Cardiac muscle cell (in vitro differentiated cells and primary cell): ENCODE measurements around the gene CREB3L2. TPM values are rescaled to one million over a fixed set of nuclear protein-coding genes. Genes with fewer than 3 reads are reported as not detected.

Experiments used
- DNase-seq, 2 donors: peaks; one replicate each; pipeline versions ENCODE4 v3.0.0 to v3.0.0-alpha.2; 2010 to 2017; ENCODE audit warnings: low read depth in 1 of 2, low spot score in 1 of 2
- H3K27ac ChIP-seq: fragments of 200-600 bp; sonication (generic); 2 replicates; pipeline ENCODE4 v1.5.1; 2016
- H3K27me3 ChIP-seq: fragments of 200-600 bp; sonication (generic); 2 replicates; pipeline ENCODE4 v1.6.0; 2016; ENCODE audit warnings: control low read depth
- H3K36me3 ChIP-seq: fragments of 200-600 bp; sonication (generic); 2 replicates; pipeline ENCODE4 v1.5.1; 2016; ENCODE audit warnings: control low read depth
- H3K4me1 ChIP-seq: fragments of 200-600 bp; sonication (generic); 2 replicates; pipeline ENCODE4 v1.8.1; 2017; ENCODE audit warnings: low read depth, mild to moderate bottlenecking, mixed run types
- H3K4me3 ChIP-seq: fragments of 200-600 bp; sonication (generic); 2 replicates; pipeline ENCODE4 v1.5.1; 2016; ENCODE audit warnings: mild to moderate bottlenecking
- H3K9me3 ChIP-seq: fragments of 200-600 bp; sonication (generic); 2 replicates; pipeline ENCODE4 v1.5.1; 2017; ENCODE audit warnings: low read depth, mild to moderate bottlenecking, control low read depth
- CTCF ChIP-seq: IDR thresholded peaks from 2 replicates; pipeline ENCODE4 v1.5.1; 2012; ENCODE audit warnings: low read depth, mild to moderate bottlenecking, low read length
- polyA plus RNA-seq: library from polyadenylated mRNA; unstranded; fragments of >200 nt; fragmentation: Nextera tagmentation; extraction: Ambion mirVana; gene quantifications from 2 replicates; pipeline ENCODE4 v1.2.1, GENCODE V29; 2016
- total RNA-seq: library from RNA; depleted of rRNA; stranded (reverse); fragments of >200 nt; gene quantifications from 2 replicates; pipeline ENCODE4 v1.2.3, GENCODE V29; 2016

Gene CREB3L2
- total and polyA plus RNA-seq, 2 experiments from 2014 or later, result 22.1 to 24.3 TPM

- no peaks in the 10 kb centered on the region for H3K27me3 ChIP-seq
- no peak for TF ChIP-seq CTCF
- no peak overlapping the region for H3K27ac ChIP-seq
- H3K4me3 ChIP-seq, result no peak overlapping the region
- DNase-seq, result no peak
- peaks cover 25% of the 10 kb centered on the region for H3K36me3 ChIP-seq
- peaks cover 21% of the 10 kb centered on the region for H3K4me1 ChIP-seq
- no peaks in the 10 kb centered on the region for H3K9me3 ChIP-seq
Measured at GRCh38 chr7:137886746-137887145, 115.1 kb downstream of the CREB3L2 start.

- Histone ChIP-seq H3K27me3 (no peaks in the 10 kb centered on the region), H3K4me3 (no peak overlapping the region), H3K4me1 (peaks cover 21% of the 10 kb centered on the region), H3K36me3 (peaks cover 30% of the 10 kb centered on the region), H3K27ac (peak overlapping the region; percentile 79), H3K9me3 (no peaks in the 10 kb centered on the region)
- TF ChIP-seq CTCF, result no peak
- peak in 1 of 2 donors; percentile 28 for DNase-seq
Measured at GRCh38 chr7:137886281-137886680, 115.6 kb downstream of the CREB3L2 start.

GRCh38 chr7:137885678-137886077, 116.2 kb downstream of the CREB3L2 start:
- H3K4me3 ChIP-seq, result no peak overlapping the region
- TF ChIP-seq CTCF, result no peak
- H3K27me3 ChIP-seq, result no peaks in the 10 kb centered on the region
- peak overlapping the region; percentile 79 for H3K27ac ChIP-seq
- peaks cover 35% of the 10 kb centered on the region for H3K36me3 ChIP-seq
- no peak for DNase-seq
- no peaks in the 10 kb centered on the region for H3K9me3 ChIP-seq
- H3K4me1 ChIP-seq, result peaks cover 17% of the 10 kb centered on the region

- no peaks in the 10 kb centered on the region for H3K27me3 ChIP-seq
- DNase-seq, result no peak
- peaks cover 24% of the 10 kb centered on the region for H3K4me1 ChIP-seq
- no peak overlapping the region for H3K4me3 ChIP-seq
- no peak for TF ChIP-seq CTCF
- no peaks in the 10 kb centered on the region for H3K9me3 ChIP-seq
- peaks cover 35% of the 10 kb centered on the region for H3K36me3 ChIP-seq
- H3K27ac ChIP-seq, result no peak overlapping the region
Measured at GRCh38 chr7:137882806-137883205, 119.1 kb downstream of the CREB3L2 start.

GRCh38 chr7:137882261-137882668, 119.6 kb downstream of the CREB3L2 start:
- Histone ChIP-seq H3K27me3 (no peaks in the 10 kb centered on the region), H3K9me3 (no peaks in the 10 kb centered on the region), H3K4me3 (no peak overlapping the region), H3K27ac (no peak overlapping the region), H3K36me3 (peaks cover 35% of the 10 kb centered on the region), H3K4me1 (peaks cover 29% of the 10 kb centered on the region)
- no peak for TF ChIP-seq CTCF
- peak in 1 of 2 donors; percentile 94 for DNase-seq
